DMS53 (cell line): ENCODE results near the gene B3GNT9.

Experiments used
- DNase-seq: peaks from one replicate; lab custom pipeline; 2025; lab: John Stamatoyannopoulos, UW

B3GNT9 gene

DNA sequence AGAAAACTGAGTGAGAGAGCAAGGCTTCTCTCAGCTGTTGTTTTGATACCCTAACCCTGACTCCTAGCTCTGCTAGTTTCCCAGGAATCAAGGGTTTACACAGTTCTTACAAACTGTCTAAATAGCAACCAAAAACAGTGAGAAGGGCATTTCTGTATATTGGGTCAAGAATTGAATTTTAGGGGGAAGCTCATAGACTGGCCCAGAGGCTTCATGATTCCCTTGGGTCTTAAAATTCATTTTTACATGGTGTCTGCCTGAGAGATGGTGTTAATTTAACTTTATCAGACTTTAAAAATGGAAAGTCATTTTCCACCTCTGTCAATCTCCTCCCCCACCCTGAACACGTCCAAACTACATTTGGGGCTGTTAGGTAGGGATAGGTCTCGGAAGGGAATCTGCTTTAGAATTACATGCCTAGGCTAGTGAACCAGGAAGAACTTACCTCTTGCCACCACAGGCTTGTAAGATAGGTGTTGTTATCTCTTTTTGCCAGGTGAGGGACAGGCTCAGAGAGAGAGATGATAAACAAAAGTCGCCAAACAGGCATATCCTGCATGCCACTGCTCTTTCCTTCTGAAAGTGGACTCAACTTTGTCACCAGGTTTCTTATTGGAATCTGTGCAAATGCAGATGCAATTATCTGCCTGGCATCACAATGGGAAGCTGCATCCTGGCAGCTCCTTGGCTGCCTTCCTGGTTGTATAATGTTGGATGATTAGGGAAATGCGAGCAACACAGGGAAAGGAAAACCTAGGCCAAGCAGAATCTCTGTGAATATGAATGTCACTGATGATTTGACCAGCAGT, 38.0 kb downstream of the B3GNT9 start:
- DNase-seq: peak; percentile 35

DNA sequence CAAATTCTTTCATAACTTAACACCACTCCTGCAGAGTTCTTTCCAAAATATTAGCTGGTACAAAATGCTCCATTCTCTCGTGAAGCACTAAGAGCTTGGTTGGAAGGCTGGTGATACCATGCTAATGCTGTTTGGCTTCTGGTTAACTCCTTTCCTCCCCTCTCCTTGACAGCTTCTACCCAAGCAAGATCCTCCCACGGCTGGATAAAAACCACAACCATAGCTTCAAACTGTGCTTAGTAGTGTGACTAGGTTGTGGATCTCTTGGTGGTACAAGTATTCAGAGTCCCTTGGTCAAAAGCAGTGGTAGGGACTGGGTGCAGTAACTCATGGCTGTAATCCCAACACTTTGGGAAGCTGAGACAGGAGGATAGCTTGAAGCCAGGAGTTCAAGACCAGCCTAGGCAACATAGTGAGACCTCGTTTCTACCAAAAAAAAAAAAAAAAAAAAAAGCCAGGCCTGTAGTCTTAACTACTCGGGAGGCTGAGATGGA, 38.8 kb downstream of the B3GNT9 start:
- DNase-seq: no peak

DNA sequence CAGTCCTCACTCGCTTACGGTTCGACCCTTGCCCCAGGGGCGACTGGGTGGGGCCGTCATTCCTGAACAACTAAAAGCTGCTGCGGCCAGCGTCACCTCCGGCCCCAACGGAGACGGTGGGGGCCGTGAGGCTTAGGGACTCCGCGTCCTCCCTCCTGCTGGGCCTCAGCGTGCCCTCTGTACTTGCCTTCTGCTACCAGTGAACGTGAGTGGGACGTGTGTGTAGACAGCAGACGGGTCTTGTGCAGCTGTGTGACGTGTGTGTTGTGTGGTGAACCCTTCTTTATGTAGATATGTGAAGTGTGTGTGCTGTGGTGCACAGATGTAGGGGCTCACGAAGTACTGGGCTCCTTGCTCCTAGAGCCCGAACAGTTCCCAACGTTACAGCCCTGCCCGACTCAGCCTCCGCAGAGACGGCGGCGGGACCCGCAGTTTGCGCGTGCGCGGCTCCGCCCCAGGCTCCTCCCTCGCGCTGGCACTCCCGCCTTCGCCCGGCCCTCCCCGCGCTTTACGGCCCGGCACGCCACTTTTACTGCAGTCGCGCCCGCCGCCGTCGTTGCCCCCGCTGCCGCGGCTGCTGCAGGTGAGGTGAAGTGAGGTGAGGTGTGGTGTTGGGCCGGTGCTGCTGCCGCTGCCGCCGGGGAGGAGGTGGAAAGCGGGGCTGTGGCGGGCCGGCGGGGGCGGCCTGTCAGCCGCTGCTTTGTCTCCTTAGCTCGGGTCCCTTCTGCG, 41.2 kb downstream of the B3GNT9 start, which contains the start of gene PHAF1:
TSS of gene PHAF1 (plus strand) at position 535 of the 729 bp plus-strand sequence. CDS start 235 bp downstream, outside the sequence.
- peak; percentile 92 for DNase-seq

DNA sequence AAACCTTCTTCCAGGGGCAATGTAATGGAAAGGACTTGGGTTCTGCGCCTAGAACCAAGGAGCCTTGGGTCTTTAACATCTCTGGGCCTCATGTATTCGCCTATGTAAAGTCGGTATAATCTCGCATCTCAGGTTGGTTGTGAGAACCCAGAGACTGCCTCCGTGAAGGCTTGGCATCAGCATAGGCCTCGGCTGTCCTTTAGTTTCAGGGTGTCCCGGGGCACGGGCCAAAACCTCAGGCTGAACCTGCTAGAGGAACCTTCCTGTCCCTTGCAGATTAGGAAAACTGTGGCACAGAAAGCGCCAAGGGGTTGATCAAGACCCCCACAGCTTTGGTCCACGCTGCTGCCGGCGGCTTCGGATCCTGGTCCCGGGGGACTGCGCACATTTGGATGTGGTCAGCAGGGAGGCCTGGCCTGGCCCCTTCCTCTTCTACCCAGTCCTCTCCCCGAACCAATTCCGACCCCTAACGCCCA, 41.8 kb downstream of the B3GNT9 start:
- no peak for DNase-seq

DNA sequence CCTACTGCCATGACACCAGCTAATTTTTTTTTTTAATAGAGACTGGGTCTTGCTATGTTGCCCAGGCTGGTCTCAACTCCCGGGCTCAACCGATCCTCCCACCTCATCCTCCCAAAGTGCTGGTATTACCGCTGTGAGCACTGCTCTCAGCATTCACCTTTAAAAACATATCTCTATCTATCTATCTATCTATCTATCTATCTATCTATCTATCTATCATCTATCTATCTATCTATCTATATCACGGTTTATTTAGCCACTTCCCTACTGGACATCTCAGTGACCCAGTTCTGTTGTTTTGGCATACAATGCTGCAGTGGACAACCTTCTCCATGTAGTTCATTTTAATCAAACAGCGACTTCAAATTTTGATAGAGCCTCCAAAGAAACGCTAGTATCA, 42.3 kb downstream of the B3GNT9 start:
- no peak for DNase-seq

DNA sequence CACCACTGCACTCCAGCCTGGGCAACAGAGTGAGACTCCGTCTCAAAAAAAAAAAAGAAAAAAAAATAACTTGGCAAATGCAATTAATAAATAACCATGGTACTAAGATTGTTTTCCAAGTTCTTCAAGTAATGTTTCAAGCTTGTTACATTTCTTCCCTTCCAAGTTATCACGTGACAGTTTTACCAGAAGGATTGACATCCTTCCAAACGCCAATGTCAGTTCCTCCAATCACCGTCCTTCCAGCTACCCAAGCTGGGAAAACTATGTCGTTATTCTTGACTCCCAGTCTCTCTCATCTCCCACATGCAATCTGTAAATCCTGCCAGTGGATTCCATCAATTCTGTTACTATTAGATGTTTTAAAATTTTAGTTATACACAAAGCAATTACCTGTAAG, 44.9 kb downstream of the B3GNT9 start:
- DNase-seq: no peak

DNA sequence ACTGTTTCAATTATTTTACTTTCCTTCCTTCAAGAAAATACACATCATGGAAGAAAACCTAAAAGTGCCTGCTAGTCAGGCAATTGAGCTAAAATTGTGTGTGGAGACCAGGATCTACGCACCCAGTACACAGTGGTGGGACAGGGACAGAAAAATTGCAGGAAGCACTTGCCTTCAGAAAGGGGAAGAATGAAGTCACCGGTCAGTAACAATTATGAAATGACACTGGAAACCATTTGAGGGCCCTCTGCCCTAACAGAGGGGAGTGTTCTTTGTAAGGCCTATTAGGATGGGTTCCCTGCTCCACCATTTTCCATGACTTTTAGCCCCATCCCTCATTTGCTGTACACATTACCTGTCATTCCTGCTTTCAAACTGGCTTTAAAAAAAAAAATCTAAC, 45.6 kb downstream of the B3GNT9 start:
- DNase-seq: no peak

DNA sequence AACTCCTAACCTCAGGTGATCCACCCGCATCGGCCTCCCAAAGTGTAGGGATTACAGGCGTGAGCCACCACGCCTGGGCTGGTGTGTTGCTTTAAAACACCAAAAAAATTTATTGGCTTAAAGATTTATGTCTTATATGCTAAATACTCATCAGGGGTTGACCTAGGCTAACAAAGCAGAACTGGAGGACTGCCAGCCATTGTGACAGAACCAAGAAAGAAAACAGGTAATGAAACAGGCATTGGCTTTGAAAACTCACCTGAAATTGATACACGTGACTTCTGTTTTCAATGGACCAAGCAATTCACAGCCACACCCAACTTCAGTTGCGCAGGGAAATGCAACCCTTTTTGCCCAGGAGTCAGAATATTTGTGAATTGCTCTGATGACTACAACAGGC, 46.0 kb downstream of the B3GNT9 start:
- peak; percentile 8 for DNase-seq

DNA sequence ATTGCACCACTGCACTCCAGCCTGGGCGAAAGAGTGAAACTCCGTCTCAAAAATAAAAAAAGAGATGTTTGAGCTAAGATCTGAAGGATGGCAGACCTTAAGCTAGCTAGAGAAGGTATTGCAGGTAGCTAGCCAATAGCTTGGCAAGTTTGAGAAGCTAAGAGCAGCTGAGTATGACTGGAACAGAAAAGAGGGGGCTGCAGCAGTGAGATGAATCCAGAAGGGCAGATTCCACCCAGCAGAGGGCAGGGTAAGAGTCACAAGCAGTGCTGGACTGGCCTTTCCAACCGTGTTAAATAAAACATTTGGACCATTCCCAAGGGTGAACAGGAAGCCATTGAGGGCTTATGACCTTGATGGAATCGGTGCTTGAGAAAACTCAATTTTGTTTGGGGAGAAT, 46.7 kb downstream of the B3GNT9 start:
- DNase-seq: peak; percentile 46

DNA sequence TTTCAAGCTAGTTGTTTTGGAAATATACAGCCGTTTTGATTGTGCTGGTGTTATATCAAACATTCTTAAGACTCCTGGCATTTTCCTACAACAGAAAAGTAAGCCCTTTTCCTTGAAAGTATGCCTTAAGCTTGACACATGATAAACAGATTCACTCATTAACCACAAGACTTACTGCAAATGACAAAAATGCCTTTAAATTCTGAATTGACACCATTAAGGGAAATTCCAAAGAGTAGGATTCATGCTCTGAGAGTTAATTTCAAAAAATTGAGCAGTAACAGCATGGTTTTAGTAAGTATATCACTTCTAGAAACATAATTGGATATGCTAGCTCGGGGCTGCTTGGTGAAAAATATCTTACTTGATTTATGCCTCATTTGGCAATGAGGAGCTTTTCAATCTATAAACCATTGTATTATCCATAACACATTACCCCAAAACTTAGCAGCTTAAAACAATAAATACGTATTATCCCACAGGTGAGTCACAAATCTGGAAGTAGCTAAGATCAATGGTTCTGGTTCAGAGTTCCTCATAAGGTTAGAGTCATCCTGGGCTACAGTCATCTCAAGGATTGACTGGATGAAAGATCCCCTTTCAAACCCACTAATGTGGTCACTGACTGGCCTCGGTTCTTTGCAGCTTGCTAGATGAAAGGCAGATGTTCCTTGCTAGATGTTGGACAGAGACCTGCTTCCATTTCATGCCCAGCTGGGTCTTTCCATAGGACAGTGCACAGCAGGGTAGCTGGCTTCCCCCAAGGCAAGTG, 49.3 kb downstream of the B3GNT9 start:
- DNase-seq: no peak

DNA sequence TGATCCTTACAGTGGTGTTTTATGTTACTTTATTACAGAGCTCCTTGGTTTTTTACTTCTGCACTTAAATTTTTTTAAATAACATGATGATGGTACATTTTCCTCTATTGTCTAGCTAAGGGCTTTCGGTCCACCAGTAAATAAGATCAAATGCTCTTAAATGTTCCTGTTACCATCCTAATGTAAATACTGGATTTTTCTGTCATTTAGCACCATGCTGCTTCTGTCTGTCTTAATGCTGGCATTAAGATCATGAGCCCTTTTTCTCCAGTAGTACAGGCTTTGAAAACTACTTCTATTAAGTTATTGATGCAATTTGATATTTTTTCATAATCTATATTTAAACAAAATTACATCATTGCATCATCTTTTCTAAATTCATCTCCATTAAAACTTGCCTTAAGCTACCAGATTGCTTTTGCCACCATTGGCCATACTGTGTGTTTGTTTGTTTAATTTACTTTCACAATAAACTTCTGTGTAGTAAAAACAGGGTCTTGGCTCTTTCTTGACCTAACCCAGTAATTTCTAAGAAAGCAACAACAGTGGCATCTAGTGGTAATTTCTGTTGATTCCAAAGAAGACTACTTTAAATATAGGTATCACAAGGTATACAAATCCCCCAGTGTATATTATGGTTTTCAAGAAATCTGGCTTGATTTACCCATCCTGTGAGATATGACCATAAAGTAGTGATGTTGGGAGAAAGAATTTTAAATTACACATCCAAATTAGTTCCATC, 50.1 kb downstream of the B3GNT9 start:
- DNase-seq: peak; percentile 33

DNA sequence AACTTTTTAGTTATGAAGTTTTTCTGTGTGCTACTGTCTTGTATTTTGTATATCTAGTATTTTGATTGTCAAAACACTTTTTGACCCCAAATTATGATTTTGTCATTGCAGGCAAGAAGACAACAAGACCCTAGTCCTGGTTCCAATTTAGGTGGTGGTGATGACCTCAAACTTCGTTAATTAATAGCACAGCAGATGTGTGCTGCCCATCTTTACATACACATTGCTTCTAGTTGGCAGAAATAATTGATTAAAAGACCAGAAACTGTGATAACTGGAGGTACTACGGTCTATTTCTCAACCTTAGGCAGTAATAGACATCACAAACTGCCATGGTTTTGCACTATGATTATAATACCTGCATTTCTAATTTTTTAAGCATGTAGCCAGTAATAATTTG, 52.2 kb downstream of the B3GNT9 start:
- no peak for DNase-seq
